CD14-positive monocyte (primary cell): ENCODE measurements around the gene IRS2. TPM values are rescaled to one million over a fixed set of nuclear protein-coding genes. Genes with fewer than 3 reads are reported as not detected.

ENCODE experiments used
- DNase-seq, 3 donors: peaks; one replicate each; pipeline ENCODE4 v3.0.0-alpha.2; 2011 to 2022
- H2AFZ ChIP-seq: 2 replicates; pipeline ENCODE4 v1.6.0; 2012; ENCODE audit warnings: mild to moderate bottlenecking, low read depth, low read length, inconsistent platforms; ENCODE audit not compliant: insufficient read depth, poor library complexity, severe bottlenecking
- H3K27ac ChIP-seq, 2 donors: 1 replicate in 1 of 2; 2 replicates in 1 of 2; pipeline ENCODE4 v1.5.1; 2012 to 2013; ENCODE audit warnings: low read length in 2 of 2, control low read depth in 1 of 2, inconsistent platforms in 1 of 2, low read depth in 1 of 2, mild to moderate bottlenecking in 1 of 2
- H3K27me3 ChIP-seq, 2 donors: one replicate each; pipeline versions ENCODE4 v1.6.0 to v1.6.1; 2011 to 2013; ENCODE audit warnings: low read length in 2 of 2; ENCODE audit not compliant: control insufficient read depth in 2 of 2, insufficient read depth in 2 of 2
- H3K36me3 ChIP-seq, 2 donors: replicated peaks in 1 of 2; 1 replicate in 1 of 2; 2 replicates in 1 of 2; pipeline versions ENCODE4 v1.5.1 to v1.6.1; 2012 to 2013; ENCODE audit warnings: low read length in 2 of 2, control low read depth in 1 of 2, inconsistent platforms in 1 of 2, mild to moderate bottlenecking in 1 of 2; ENCODE audit not compliant: insufficient read depth in 2 of 2, control insufficient read depth in 1 of 2
- H3K4me1 ChIP-seq, 2 donors: 1 replicate in 1 of 2; 2 replicates in 1 of 2; pipeline versions ENCODE4 v1.5.1 to v1.6.1; 2012 to 2013; ENCODE audit warnings: low read length in 2 of 2, control low read depth in 1 of 2, inconsistent platforms in 1 of 2, mild to moderate bottlenecking in 1 of 2, moderate library complexity in 1 of 2; ENCODE audit not compliant: insufficient read depth in 2 of 2, control insufficient read depth in 1 of 2
- H3K4me2 ChIP-seq: replicated peaks from 2 replicates; pipeline ENCODE3; 2012; ENCODE audit warnings: low read length, moderate library complexity, mild to moderate bottlenecking; ENCODE audit not compliant: poor library complexity, severe bottlenecking; ENCODE audit errors: extremely low read depth
- H3K4me3 ChIP-seq, 3 experiments: fragments of 200-600 bp in 1 of 3; sonication (generic) in 1 of 3; replicated peaks in 1 of 3; 1 replicate in 2 of 3; 2 replicates in 1 of 3; pipeline ENCODE4 v1.5.1; 2011 to 2013; ENCODE audit warnings: low read length in 3 of 3, mild to moderate bottlenecking in 3 of 3, control low read depth in 2 of 3, low read depth in 2 of 3, inconsistent platforms in 1 of 3, moderate library complexity in 1 of 3
- H3K79me2 ChIP-seq: 2 replicates; pipeline ENCODE4 v1.6.0; 2012; ENCODE audit warnings: mild to moderate bottlenecking, control low read depth, inconsistent platforms, low read length, moderate library complexity; ENCODE audit not compliant: insufficient read depth
- H3K9ac ChIP-seq: 2 replicates; pipeline ENCODE4 v1.6.0; 2017; ENCODE audit warnings: low read length, mild to moderate bottlenecking; ENCODE audit not compliant: insufficient read depth, poor library complexity, severe bottlenecking
- H3K9me3 ChIP-seq, 2 donors: replicated peaks in 1 of 2; 1 replicate in 1 of 2; 2 replicates in 1 of 2; pipeline versions ENCODE4 v1.5.1 to v1.6.1; 2012 to 2013; ENCODE audit warnings: low read length in 2 of 2, control low read depth in 1 of 2; ENCODE audit not compliant: control insufficient read depth in 1 of 2, insufficient read depth in 1 of 2
- H4K20me1 ChIP-seq: 2 replicates; pipeline ENCODE4 v1.6.0; 2012; ENCODE audit warnings: mild to moderate bottlenecking, low read length, control low read depth, moderate library complexity; ENCODE audit not compliant: insufficient read depth
- H3K27ac Mint-ChIP-seq, 7 donors: one replicate each; pipeline ENCODE4 v1.8.0; 2020; ENCODE audit warnings: mild to moderate bottlenecking in 7 of 7, mixed read lengths in 7 of 7, moderate library complexity in 6 of 7, inconsistent platforms in 2 of 7
- H3K27me3 Mint-ChIP-seq, 3 donors: one replicate each; pipeline ENCODE4 v1.8.0; 2021 to 2022; ENCODE audit warnings: low read depth in 3 of 3, mild to moderate bottlenecking in 3 of 3, mixed read lengths in 3 of 3, moderate library complexity in 3 of 3, inconsistent platforms in 1 of 3
- H3K36me3 Mint-ChIP-seq, 2 donors: one replicate each; pipeline ENCODE4 v1.8.0; 2020; ENCODE audit warnings: mixed read lengths in 2 of 2, inconsistent platforms in 1 of 2, mild to moderate bottlenecking in 1 of 2
- H3K4me1 Mint-ChIP-seq: one replicate; pipeline ENCODE4 v1.8.0; 2020; ENCODE audit warnings: mild to moderate bottlenecking, mixed read lengths
- H3K4me3 Mint-ChIP-seq, 2 donors: one replicate each; pipeline ENCODE4 v1.8.0; 2020; ENCODE audit warnings: mild to moderate bottlenecking in 2 of 2, mixed read lengths in 2 of 2, moderate library complexity in 1 of 2
- H3K9me3 Mint-ChIP-seq, 7 donors: one replicate each; pipeline ENCODE4 v1.8.0; 2020 to 2022; ENCODE audit warnings: mixed read lengths in 7 of 7, mild to moderate bottlenecking in 6 of 7, moderate library complexity in 6 of 7, inconsistent platforms in 2 of 7
- WGBS: methylation state at CpG from one replicate; pipeline ENCODE4 v1.1.5; 2013; ENCODE audit warnings: missing lambda C conversion rate; ENCODE audit not compliant: insufficient coverage; 5-methylcytosine and 5-hydroxymethylcytosine counted together
- intact Hi-C, 2 donors: fragments of 100-400 bp; cut with micrococcal nuclease; formaldehyde crosslinking; loops; one replicate each; pipeline versions ENCODE4 v1.15.0 to v1.15.1; 2023
- polyA plus RNA-seq, 3 donors: library from polyadenylated mRNA; depleted of rRNA in 1 of 3; unstranded in 2 of 3; stranded (reverse) in 1 of 3; fragments of 300-500 nt in 2 of 3; fragments of >200 nt in 1 of 3; fragmentation: Illumina TruSeq in 2 of 3; gene quantifications; 1 replicate in 2 of 3; 2 replicates in 1 of 3; pipeline ENCODE4 v1.2.3, GENCODE V29; 2012 to 2021
- TF ChIP-seq, protein P1 (sequence below): fragments of 200-600 bp; IDR thresholded peaks from one replicate; pipeline ENCODE4 v1.8.0; 2022; ENCODE audit warnings: antibody characterized with exemption, mild to moderate bottlenecking

IRS2 gene
- polyA plus RNA-seq, 3 donors, result 2.4 to 27.1 (median 3.5) TPM

DNA sequence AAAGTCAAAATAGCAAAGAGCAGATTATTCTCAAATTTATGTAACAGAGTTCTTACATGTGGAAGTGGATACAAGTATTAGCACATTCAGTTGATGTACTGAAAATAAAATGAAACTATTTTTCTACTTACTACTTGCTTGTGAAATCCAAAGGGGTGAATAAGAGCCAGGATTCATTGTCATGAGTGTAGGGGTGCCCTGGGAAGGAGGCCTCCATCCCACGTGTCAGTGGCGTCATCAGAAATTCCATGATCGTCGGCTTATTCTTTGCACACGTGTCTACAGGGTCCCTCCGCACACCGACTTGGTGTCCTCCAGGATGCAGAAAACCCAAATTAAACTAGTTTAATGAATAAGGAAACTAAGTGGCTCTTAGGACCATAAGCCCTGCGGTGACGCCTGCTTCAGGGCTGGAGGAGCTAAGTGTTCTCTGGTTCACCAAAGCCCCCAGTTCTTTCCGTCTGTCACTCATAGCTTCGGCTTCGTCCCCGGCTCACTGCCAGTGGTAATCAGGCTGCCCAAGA lies 55.5 kb downstream of the IRS2 start:
- Histone ChIP-seq H2AFZ (no peak overlapping the region), H3K4me1 (peaks cover under 1 to 1% of the 10 kb centered on the region in 2 donors), H3K9ac (no peak overlapping the region), H4K20me1 (no peaks in the 10 kb centered on the region), H3K27me3 (no peaks in the 10 kb centered on the region), H3K79me2 (no peaks in the 10 kb centered on the region), H3K9me3 (peaks cover 0 to 11% of the 10 kb centered on the region in 2 donors), H3K4me3 (peak overlapping the region in 1 of 3 experiments; percentile 60), H3K36me3 (no peaks in the 10 kb centered on the region), H3K27ac (no peak overlapping the region), H3K4me2 (peak overlapping the region; percentile 53)
- peaks cover 29% of the 10 kb centered on the region for H3K4me1 Mint-ChIP-seq
- H3K9me3 Mint-ChIP-seq, result peaks cover 6 to 19% (median 16%) of the 10 kb centered on the region in 7 donors
- no peak for DNase-seq
- peak overlapping the region; percentile 59 to 69 for H3K4me3 Mint-ChIP-seq
- WGBS, result 80% methylated on average over 6 of the region's 13 CpGs
- H3K27ac Mint-ChIP-seq, result peak overlapping the region in 3 of 7 donors; percentile 10 to 46 (median 42)
- intact Hi-C loops, result no loop called here
- TF ChIP-seq, protein P1, sequence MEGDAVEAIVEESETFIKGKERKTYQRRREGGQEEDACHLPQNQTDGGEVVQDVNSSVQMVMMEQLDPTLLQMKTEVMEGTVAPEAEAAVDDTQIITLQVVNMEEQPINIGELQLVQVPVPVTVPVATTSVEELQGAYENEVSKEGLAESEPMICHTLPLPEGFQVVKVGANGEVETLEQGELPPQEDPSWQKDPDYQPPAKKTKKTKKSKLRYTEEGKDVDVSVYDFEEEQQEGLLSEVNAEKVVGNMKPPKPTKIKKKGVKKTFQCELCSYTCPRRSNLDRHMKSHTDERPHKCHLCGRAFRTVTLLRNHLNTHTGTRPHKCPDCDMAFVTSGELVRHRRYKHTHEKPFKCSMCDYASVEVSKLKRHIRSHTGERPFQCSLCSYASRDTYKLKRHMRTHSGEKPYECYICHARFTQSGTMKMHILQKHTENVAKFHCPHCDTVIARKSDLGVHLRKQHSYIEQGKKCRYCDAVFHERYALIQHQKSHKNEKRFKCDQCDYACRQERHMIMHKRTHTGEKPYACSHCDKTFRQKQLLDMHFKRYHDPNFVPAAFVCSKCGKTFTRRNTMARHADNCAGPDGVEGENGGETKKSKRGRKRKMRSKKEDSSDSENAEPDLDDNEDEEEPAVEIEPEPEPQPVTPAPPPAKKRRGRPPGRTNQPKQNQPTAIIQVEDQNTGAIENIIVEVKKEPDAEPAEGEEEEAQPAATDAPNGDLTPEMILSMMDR, result no peak
- no peaks in the 10 kb centered on the region for H3K36me3 Mint-ChIP-seq
- H3K27me3 Mint-ChIP-seq, result peaks cover 2 to 13% (median 5%) of the 10 kb centered on the region in 3 donors

DNA sequence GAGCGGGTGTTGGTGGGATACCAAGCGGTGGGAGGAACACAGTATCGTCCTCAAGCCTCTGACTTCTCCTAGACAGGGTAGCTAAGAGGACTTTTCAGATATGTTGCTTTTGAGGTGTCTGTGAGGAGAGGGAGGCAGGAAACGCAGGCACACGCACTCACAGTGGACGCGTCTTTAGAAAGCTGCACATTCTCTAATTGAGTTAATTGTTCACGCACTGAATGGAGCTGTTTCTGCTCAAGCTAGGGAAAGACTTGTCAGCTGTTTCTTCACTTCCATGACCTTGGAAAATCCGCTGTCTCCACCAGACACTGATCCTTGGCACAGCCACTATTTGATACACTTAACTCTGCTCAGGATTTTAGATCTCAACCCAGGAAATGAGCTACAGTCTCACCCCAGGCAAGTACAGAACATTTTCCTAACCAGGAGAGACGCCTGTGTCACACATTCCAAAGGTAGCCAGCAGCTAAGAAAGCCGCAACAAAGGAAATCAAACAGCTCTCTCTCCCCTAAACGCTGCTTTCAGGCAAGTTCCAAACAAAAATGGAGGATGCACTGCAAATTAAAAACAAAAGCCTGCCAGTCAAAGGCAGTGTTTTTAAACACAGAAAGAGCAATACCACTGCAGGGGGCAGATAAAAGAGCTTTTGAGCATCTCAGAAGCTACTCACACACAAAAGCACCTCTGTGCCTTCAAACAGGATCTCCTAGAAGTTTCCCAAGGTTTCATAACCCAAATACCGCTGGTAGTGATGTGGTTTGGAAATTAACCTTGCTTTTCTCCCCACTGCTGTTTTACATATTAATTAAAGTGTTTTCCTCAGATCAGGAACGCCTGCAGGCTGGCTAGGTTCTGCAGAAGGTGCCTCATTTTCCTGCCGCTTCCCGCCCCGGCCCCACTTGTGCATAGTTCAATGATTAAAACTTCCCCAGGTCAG lies 57.3 kb downstream of the IRS2 start:
- TF ChIP-seq, protein P1, result no peak
- WGBS, result 94% methylated on average over 12 of the region's 17 CpGs
- H3K4me2 ChIP-seq, result peak overlapping the region; percentile 5
- Mint-ChIP-seq H3K27me3 (peaks cover 2 to 11% (median 5%) of the 10 kb centered on the region in 3 donors), H3K27ac (peak overlapping the region in 1 of 7 donors; percentile 26), H3K36me3 (no peaks in the 10 kb centered on the region), H3K4me1 (peaks cover 41% of the 10 kb centered on the region), H3K4me3 (peak overlapping the region in 1 of 2 donors; percentile 44), H3K9me3 (peaks cover 6 to 19% (median 16%) of the 10 kb centered on the region in 7 donors)
- H4K20me1 ChIP-seq, result no peaks in the 10 kb centered on the region
- no peak overlapping the region for H3K27ac ChIP-seq
- intact Hi-C loops, result no loop called here
- H2AFZ ChIP-seq, result no peak overlapping the region
- H3K9ac ChIP-seq, result no peak overlapping the region
- H3K27me3 ChIP-seq, result no peaks in the 10 kb centered on the region
- H3K9me3 ChIP-seq, result peaks cover 0 to 11% of the 10 kb centered on the region in 2 donors
- H3K4me3 ChIP-seq, result no peak overlapping the region
- H3K79me2 ChIP-seq, result no peaks in the 10 kb centered on the region
- H3K4me1 ChIP-seq, result peaks cover 13% of the 10 kb centered on the region in 2 donors
- no peak for DNase-seq
- H3K36me3 ChIP-seq, result no peaks in the 10 kb centered on the region
